Superior temporal gyrus (tissue), 1 donor: ENCODE measurements around the gene KRTAP5-4.

Experiments
- DNase-seq: peaks from one replicate; pipeline ENCODE4 v3.0.0-alpha.2; 2016; ENCODE audit errors: extremely low spot score

The KRTAP5-4 gene

GRCh38 chr11:1572197-1573076 lies 49.5 kb downstream of the KRTAP5-4 start, which contains the start of gene DUSP8:
Gene DUSP8 (minus strand): TSS chr11:1572271. CDS start chr11:1565826, 6,445 bp downstream.
- peak; percentile 88 for DNase-seq

- no peak for DNase-seq
Measured at GRCh38 chr11:1571760-1572196, 50.2 kb downstream of the KRTAP5-4 start.
